ENCODE results near the gene RASA1.

The RASA1 gene

DNA sequence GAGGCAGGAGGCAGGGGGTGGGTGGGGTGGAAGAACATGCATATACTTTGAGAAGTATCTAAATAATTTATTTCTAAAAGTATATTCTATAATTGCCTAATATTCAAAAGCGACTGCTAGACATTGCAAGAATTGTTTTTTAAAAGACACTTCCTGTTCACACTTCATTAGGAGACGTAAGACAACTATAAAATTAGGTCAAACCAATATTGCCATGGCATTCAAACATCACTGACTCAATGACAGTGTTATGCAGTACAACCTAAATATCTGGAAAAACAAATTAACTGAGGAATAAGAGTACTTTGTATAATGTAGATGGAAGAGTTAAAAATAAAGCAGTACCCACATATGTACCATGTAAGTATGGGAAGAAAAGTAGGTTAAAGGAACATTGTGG, 140.5 kb downstream of the RASA1 start:
- DNase-seq = no peak

DNA sequence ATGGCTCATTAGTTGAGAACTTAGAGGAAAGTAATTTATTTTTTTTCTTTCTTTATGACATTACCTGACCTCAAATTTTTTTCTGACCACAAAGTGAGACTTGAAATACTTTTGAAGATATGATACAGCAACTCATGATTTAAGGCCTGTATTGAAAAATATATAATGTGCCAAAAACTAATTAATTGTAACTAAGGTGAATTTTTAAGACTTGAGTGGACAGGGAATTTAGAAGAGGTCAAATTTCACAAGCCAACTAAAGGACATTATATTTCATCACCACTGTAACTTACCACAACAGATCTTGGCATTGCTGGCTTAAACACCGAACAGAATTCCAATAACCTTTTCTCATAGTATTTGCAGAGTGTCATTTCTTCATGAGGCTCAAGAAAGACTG, 143.2 kb downstream of the RASA1 start:
- no peak for DNase-seq

DNA sequence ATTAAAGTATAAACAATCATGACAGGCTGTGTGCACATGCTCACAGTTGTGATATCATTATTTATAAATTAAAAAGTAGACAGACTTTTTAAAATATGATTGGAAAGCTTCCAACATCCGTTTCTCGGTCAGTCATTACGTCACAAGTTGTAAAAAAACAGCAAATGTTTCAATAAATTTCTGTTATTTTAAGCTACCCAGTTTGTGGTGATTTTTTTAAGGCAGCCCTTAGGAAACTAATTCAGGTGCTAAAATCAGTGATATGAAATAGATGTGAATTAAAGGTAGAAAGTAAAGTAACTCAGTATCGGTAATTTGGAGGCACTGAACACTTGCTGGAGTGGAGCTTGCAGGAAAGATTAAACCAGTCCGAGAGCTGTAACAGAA, 143.9 kb downstream of the RASA1 start:
- no peak for DNase-seq

GRCh38 chr5:87411973-87412629, 144.4 kb downstream of the RASA1 start:
- peak; percentile 64 for DNase-seq

- peak; percentile 99 for DNase-seq
Observed at GRCh38 chr5:87412630-87413342, 145.1 kb downstream of the RASA1 start, which contains the start of gene CCNH. Gene CCNH (minus strand): TSS chr5:87412930. CDS start chr5:87412794, 136 bp downstream.

DNA sequence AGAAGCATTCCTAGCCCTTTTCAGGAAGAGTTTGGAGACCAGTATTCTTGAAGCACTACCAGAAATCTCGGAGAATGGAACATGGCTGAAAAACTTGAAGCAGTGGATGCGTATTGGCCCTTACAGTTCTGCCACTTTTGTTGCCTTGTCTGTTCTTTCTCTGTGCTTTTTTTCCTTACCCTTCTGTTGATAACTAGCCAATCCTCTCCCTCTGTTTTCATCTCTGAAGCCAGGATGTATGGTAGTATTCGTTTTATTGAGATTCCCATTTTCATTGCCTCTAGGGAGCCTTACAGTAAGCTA, 145.6 kb downstream of the RASA1 start:
- DNase-seq = no peak

DNA sequence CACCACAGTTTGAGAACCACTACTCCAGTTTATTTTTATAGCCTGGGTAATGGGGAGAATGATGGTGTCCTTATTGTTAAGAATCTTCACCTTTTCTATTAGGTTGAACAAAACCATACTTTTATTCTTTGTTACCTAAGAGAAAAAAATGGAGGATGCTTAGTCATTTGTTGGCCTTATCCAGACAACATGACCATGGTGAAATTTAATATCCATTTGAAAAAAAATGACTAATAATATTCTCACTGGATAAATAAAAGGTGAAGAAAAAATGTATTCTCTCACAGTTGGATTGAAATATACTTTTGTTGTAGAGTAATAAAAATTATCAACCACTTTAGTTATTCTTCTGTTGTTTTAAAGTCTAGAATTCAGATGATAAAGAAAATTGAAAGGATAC, 150.8 kb downstream of the RASA1 start:
- DNase-seq = no peak

DNA sequence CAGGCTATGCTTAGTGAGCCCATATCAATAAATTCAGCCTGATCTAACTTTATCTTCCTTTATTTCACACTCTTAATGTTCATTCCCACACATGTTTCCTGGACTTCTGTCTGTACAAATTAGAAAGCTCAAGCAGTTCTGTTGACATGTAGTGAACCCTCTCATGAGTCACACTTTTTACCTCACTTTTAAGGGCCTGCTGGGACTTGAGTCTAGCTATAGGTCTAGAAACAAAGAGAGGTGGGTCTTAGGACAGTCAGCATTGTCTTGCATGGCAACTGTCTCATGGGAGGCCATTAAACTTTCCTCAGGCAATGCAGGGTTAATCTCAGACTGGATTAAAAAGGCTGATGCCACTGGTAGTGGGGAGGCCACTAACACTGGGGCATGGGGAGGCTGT, 153.6 kb downstream of the RASA1 start:
- DNase-seq = no peak

DNA sequence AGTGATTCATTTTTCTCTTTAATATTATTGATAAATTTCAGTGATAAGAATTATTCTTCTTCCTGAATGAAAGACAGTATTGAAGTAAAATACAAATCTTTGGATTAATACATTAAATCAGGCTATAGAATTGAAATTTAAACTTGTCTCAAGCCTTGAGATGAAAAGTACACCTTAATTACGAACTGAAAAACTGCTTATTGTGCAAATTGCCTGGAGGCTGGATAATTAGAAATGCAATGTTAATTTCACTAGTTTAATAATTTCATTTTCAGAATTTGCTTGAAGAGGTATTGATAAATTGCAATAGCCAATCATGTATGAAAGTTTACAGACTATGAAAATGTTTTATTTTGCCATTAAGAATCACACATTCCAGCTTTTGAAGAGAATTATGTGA, 156.1 kb downstream of the RASA1 start:
- no peak for DNase-seq

DNA sequence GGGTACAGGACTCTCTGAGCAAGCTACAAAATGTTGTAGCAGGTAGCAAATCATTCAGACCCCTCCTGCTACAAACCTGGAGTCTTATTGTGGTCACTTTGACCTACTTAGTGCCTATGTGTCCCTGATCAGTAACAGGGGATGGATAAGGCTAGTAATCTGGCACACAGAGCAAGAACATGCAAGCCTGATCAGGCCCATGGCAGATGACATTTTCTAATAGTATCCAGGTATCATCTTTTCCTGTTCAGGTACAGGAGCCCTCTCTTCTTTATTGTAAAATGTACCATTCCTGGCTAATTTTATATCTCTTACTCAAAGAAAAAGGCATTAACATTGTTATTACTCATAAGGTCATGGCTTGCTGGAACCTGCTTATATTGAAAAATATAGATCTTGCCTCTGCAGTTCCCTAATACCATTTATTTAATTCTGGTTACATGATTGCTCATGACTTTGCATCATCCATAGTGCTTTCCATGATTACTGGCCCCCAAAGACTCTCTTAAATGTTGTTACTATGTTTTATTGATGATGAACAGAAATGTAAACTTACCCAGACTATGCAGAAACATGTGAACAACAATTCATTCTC, 163.3 kb downstream of the RASA1 start:
- no peak for DNase-seq

- DNase-seq = no peak
Observed at GRCh38 chr5:87432460-87432859, 164.8 kb downstream of the RASA1 start.

DNA sequence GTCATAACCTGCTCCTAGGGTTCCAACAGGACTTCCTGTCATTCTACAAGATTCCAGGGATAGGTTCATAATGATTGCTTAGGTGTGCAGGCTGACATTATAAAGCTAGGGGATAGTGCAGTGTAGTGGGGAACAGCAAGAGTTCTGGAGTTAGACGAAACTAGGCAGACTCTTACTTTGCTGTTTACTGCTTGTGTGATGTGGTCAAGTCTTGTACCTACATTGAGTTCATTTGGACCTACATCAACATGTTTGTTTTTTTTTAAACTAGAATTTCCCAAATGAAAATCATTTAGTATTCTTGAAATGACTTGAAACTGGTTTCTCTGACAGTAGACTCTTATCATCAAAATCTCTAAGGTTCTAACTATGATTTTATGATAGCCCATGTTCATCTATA, 166.3 kb downstream of the RASA1 start:
- DNase-seq = no peak

DNA sequence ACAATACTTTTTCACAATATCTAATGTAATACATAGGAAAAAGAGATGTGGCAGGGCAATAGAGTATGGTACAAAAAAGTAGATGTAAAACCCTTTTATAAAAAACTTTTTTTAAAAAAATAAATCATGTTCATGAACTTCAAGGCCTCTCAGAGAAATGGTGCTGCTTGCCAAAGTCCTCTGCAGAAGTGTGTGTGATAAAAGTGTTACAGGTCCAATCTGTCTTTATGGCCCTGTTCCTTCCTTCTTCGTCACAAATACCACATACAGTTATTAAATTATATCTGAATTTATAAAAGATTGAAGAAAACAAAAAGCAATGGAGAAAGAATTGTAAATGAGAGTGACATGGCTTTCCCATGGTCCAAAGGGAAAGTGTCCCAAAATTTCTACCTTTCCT, 166.8 kb downstream of the RASA1 start:
- no peak for DNase-seq

DNA sequence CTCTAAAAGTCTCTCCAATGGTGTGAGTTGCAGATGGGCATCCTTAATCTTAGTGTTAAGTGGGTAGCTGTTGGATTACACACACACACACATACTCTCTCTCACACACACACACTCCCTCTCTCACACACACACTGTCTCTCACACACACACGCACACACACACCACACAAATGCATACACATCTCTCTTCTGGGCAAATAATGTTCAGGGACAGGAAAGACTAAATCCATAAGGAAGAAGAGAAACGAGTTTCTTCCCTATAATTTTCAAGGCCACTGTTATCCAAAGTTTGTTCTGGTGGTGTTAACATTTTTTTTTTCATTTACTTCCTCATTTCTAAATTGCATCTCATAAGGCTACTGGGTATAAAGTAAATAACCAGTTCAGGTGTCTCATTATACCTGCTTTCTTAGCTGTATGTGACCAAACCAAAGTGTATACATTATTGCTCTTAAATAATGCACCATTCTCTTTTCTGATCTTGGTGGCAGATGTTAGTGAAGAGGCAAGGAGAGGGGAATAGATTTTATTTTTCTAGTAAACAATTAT, 167.5 kb downstream of the RASA1 start:
- no peak for DNase-seq

- DNase-seq = no peak
Observed at GRCh38 chr5:87437724-87438123, 170.0 kb downstream of the RASA1 start.

DNA sequence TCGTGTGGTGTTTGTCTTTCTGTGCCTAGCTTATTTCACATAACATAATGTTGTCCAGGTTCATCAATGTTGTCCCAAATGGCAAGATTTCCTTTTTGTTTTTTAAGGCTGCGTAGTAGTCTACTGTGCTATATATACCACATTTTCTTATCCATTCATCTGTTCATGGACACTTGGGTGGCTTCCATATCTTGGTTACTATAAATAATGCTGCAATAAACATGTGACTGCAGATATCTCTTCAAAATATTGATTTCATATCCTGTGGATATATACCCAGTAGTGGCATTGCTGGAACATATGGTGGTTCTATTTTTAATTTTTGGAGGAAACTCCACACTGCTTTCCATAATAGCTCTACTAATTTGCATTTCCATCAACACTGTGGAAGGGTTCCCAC, 170.5 kb downstream of the RASA1 start:
- DNase-seq = no peak
